ENCODE results near the gene LGALS12. TPM values are rescaled to one million over a fixed set of nuclear protein-coding genes. Genes with fewer than 3 reads are reported as not detected.
"Not testable (repeated sequence)": the region's sequence is repeated elsewhere in the genome, so short reads cannot be mapped to it uniquely, and the experiment has no call there.

The LGALS12 gene
- total RNA-seq, 1 experiment from 2014 or later = not detected

- Histone ChIP-seq H3K9me3 (peaks cover 20% of the 10 kb centered on the region), H3K4me1 (peaks cover 61% of the 10 kb centered on the region), H3K4me3 (ENCODE audit: low read depth, low read length) (peak overlapping the region; percentile 45), H3K36me3 (ENCODE audit: control insufficient read depth, insufficient read depth, low read length) (no peaks in the 10 kb centered on the region), H3K27me3 (replicated peaks; ENCODE audit: control insufficient read depth, insufficient read depth, low read length) (no peaks in the 10 kb centered on the region)
- Mint-ChIP-seq H3K27me3 (ENCODE audit: insufficient read depth, unreplicated experiment) (no peaks in the 10 kb centered on the region), H3K4me1 (ENCODE audit: low read depth, unreplicated experiment) (peaks cover 45% of the 10 kb centered on the region), H3K9me3 (ENCODE audit: unreplicated experiment) (peaks cover 12% of the 10 kb centered on the region), H3K36me3 (ENCODE audit: insufficient read depth, unreplicated experiment) (peaks cover 24% of the 10 kb centered on the region), H3K27ac (ENCODE audit: unreplicated experiment) (peak overlapping the region; percentile 98), H3K4me3 (ENCODE audit: unreplicated experiment) (peak overlapping the region; percentile 72)
- intact Hi-C loops (cut with micrococcal nuclease; ENCODE audit: unreplicated experiment) = loop anchor here (5.0 kb wide), 1 partner anchor 95 kb away; no protein-coding TSS in a partner anchor
- TF ChIP-seq, protein P1, sequence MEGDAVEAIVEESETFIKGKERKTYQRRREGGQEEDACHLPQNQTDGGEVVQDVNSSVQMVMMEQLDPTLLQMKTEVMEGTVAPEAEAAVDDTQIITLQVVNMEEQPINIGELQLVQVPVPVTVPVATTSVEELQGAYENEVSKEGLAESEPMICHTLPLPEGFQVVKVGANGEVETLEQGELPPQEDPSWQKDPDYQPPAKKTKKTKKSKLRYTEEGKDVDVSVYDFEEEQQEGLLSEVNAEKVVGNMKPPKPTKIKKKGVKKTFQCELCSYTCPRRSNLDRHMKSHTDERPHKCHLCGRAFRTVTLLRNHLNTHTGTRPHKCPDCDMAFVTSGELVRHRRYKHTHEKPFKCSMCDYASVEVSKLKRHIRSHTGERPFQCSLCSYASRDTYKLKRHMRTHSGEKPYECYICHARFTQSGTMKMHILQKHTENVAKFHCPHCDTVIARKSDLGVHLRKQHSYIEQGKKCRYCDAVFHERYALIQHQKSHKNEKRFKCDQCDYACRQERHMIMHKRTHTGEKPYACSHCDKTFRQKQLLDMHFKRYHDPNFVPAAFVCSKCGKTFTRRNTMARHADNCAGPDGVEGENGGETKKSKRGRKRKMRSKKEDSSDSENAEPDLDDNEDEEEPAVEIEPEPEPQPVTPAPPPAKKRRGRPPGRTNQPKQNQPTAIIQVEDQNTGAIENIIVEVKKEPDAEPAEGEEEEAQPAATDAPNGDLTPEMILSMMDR (IDR thresholded peaks at IDR 0.05; ENCODE audit: insufficient read depth in 1 of 2, low read depth in 1 of 2, low read length in 1 of 2, severe bottlenecking in 1 of 2, unreplicated experiment in 1 of 2) = no peak
- no TSS peak for BruUV-seq (replicated peaks)
- CTCF ChIA-PET = no interaction called here
- POLR2A ChIA-PET = no interaction called here
- DNase-seq = peak in 1 of 2 experiments; percentile 26
Measured at GRCh38 chr11:63527667-63528066, 21.8 kb downstream of the LGALS12 start.

DNA sequence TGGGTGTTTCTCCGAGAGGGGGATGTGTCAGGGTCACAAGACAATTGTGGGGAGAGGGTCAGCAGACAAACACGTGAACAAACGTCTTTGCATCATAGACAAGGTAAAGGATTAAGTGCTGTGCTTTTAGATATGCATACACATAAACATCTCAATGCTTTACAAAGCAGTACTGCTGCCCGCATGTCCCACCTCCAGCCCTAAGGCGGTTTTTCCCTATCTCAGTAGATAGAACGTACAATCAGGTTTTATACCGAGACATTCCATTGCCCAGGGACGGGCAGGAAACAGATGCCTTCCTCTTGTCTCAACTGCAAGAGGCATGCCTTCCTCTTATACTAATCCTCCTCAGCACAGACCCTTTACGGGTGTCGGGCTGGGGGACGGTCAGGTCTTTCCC, 22.3 kb downstream of the LGALS12 start:
- POLR2A ChIA-PET; H3K36me3 ChIP-seq (ENCODE audit: control insufficient read depth, insufficient read depth, low read length); H3K27me3 Mint-ChIP-seq (ENCODE audit: insufficient read depth, unreplicated experiment); H3K9me3 Mint-ChIP-seq (ENCODE audit: unreplicated experiment); CTCF ChIA-PET; H3K27me3 ChIP-seq (replicated peaks; ENCODE audit: control insufficient read depth, insufficient read depth, low read length): not testable (repeated sequence)
- BruUV-seq (replicated peaks) = TSS peak; percentile 29
- Histone ChIP-seq H3K4me1 (peaks cover 61% of the 10 kb centered on the region), H3K9me3 (peaks cover 15% of the 10 kb centered on the region), H3K4me3 (ENCODE audit: low read depth, low read length) (peak overlapping the region; percentile 45)
- Mint-ChIP-seq H3K27ac (ENCODE audit: unreplicated experiment) (peak overlapping the region; percentile 98), H3K4me3 (ENCODE audit: unreplicated experiment) (peak overlapping the region; percentile 72), H3K36me3 (ENCODE audit: insufficient read depth, unreplicated experiment) (peaks cover 21% of the 10 kb centered on the region), H3K4me1 (ENCODE audit: low read depth, unreplicated experiment) (peaks cover 44% of the 10 kb centered on the region)
- peak; percentile 73 to 84 for DNase-seq
- intact Hi-C loops (cut with micrococcal nuclease; ENCODE audit: unreplicated experiment) = loop anchor here (5.0 kb wide), 1 partner anchor 94 kb away; no protein-coding TSS in a partner anchor

- CTCF ChIA-PET = not testable (repeated sequence)
Measured at GRCh38 chr11:63528729-63529278, 22.9 kb downstream of the LGALS12 start.

GRCh38 chr11:63529373-63529772, 23.5 kb downstream of the LGALS12 start:
- H3K4me1 ChIP-seq = peaks cover 61% of the 10 kb centered on the region
- H3K9me3 ChIP-seq; H3K27me3 ChIP-seq (replicated peaks; ENCODE audit: control insufficient read depth, insufficient read depth, low read length); H3K9me3 Mint-ChIP-seq (ENCODE audit: unreplicated experiment); DNase-seq; CTCF ChIA-PET; H3K27me3 Mint-ChIP-seq (ENCODE audit: insufficient read depth, unreplicated experiment); H3K36me3 Mint-ChIP-seq (ENCODE audit: insufficient read depth, unreplicated experiment); BruUV-seq (replicated peaks); H3K36me3 ChIP-seq (ENCODE audit: control insufficient read depth, insufficient read depth, low read length): not testable (repeated sequence)
- POLR2A ChIA-PET = interaction anchor here (1.1 kb wide), 1 partner anchor 144 kb away, joined by 5 read pairs; no protein-coding TSS in a partner anchor
- Mint-ChIP-seq H3K4me3 (ENCODE audit: unreplicated experiment) (peak overlapping the region; percentile 78), H3K4me1 (ENCODE audit: low read depth, unreplicated experiment) (peaks cover 53% of the 10 kb centered on the region), H3K27ac (ENCODE audit: unreplicated experiment) (peak overlapping the region; percentile 99)
- intact Hi-C loops (cut with micrococcal nuclease; ENCODE audit: unreplicated experiment) = loop anchor here (5.0 kb wide), 1 partner anchor 93 kb away; no protein-coding TSS in a partner anchor
- peak overlapping the region; percentile 36 for H3K4me3 ChIP-seq (ENCODE audit: low read depth, low read length)

More at GRCh38 chr11:63528729-63529278, 22.9 kb downstream of the LGALS12 start:
- POLR2A ChIA-PET = interaction anchor here (1.1 kb wide), 1 partner anchor 144 kb away, joined by 5 read pairs; no protein-coding TSS in a partner anchor
- H3K4me3 Mint-ChIP-seq (ENCODE audit: unreplicated experiment) = peak overlapping the region; percentile 78
- peak overlapping the region; percentile 99 for H3K27ac Mint-ChIP-seq (ENCODE audit: unreplicated experiment)
- DNase-seq = peak in 1 of 2 experiments; percentile 30
- not testable (repeated sequence) for H3K9me3 Mint-ChIP-seq (ENCODE audit: unreplicated experiment); H3K36me3 ChIP-seq (ENCODE audit: control insufficient read depth, insufficient read depth, low read length); H3K27me3 Mint-ChIP-seq (ENCODE audit: insufficient read depth, unreplicated experiment); H3K9me3 ChIP-seq; H3K27me3 ChIP-seq (replicated peaks; ENCODE audit: control insufficient read depth, insufficient read depth, low read length)
- Histone ChIP-seq H3K4me3 (ENCODE audit: low read depth, low read length) (peak overlapping the region; percentile 6), H3K4me1 (peaks cover 61% of the 10 kb centered on the region)
- TSS peak; percentile 77 for BruUV-seq (replicated peaks)
- peaks cover 14% of the 10 kb centered on the region for H3K36me3 Mint-ChIP-seq (ENCODE audit: insufficient read depth, unreplicated experiment)
- peaks cover 48% of the 10 kb centered on the region for H3K4me1 Mint-ChIP-seq (ENCODE audit: low read depth, unreplicated experiment)
- intact Hi-C loops (cut with micrococcal nuclease; ENCODE audit: unreplicated experiment) = loop anchor here (5.0 kb wide), 1 partner anchor 93 kb away; no protein-coding TSS in a partner anchor

Measured in Caco-2 (cell line).